HG03135 (cell line): ENCODE measurements around the gene UBN2.

Source experiments
- ATAC-seq: cut with Tn5 transposase; IDR thresholded peaks from one replicate; pipeline ENCODE4 v1.9.1; 2021; ENCODE audit warnings: mild to moderate bottlenecking, moderate library complexity; ENCODE audit not compliant: unreplicated experiment

The UBN2 gene

DNA sequence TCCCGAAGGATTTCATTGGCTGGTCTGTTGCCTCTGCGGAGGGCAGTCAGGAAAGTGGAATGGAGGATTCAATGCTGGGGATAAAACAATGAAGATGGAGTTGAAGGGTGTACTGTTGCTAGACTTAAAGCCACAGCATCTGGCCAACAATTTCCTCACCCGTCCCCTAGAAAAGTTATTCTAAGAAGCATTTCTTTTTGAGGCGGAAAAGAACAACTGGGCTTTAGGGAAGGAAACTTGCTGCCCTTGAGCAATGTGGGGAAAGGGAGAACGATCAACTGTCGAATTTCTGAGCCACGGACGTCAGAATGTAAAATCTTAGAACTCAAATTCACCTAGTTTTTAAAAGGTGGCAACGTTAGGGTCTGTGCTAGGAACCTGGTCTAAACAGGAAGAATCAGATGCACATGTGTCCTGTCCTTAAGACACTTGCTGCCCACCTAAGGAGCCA, 110.8 kb downstream of the UBN2 start:
- no peak for ATAC-seq

DNA sequence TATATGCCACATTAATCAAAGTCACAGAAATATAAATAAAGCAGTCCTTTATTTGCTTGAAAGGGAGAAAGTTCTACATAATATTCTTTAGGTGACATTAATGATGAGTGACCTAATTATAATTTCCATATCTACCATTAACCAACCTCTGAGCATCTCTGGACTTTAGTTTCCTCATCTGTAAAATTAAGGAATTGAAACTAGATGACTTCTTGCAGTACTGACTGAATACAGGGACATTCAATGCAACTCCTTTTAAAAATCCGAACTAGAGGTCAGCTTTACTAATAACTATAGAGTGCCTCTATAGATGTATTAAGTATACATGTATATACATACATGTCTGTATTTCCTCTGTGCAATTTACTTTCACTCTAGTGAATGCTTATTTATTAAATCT, 114.0 kb downstream of the UBN2 start:
- ATAC-seq = no peak

DNA sequence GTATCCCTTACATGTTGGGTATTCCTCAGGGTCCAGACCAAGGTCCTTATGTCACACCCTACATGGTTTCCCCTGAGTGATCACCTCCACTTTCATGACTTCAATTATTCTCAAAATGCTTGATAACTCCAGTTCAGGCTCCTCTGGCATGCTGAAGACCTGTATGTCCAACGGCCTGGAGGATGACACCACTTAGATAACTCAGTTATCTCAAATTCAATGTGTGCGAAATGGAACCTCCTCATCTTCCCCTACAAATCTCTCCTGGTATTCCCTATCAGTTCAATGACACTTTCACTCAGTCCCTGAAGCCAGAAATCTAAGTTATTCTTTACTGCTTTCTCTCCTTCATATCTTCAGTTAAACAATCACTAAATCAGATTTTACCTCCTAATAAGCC, 120.0 kb downstream of the UBN2 start:
- ATAC-seq = no peak

DNA sequence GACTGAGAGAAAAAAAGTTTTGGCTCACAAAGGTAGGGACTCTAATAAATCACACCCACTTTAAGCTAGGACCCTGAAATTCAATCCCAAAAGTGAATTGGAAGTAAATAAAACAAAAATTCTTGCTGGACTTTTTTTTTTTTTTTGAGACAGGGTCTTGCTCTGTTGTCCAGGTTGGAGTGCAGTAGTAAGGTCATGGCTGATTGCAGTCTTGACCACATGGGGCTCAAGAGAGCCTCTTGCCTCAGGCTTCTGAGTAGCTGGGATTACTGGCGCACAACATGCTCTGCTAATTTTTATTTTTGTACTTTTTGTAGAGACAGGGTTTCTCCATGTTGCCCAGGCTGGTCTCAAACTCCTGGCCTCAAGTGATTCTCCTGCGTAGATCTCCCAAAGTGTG, 123.7 kb downstream of the UBN2 start:
- ATAC-seq = no peak

DNA sequence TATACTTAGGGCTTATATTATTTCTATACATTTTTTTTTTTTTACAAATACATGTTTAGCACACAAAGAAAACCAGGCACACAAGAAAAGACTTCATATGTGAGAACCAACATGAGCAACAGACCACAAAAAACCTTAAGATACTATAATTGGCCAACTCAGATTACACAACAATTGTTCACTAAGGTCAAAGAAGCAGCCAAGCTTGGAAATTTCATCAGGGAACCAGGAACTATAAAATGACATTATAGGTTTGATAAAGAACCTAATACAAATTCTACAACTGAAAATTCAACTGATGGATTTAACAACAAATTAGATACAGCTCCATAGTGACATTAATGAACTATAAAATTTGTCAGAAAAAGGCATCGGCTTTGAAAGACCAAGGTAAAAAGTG, 124.3 kb downstream of the UBN2 start:
- no peak for ATAC-seq
